T-helper 17 cell (primary cell): ENCODE data around the gene TANC1. TPM values are rescaled to one million over a fixed set of nuclear protein-coding genes. Genes with fewer than 3 reads are reported as not detected.

Experiments used
- ATAC-seq: fragments of 150-1000 bp; cut with Tn5 transposase; 2 replicates; pipeline ENCODE4 v1.10.0; 2021; ENCODE audit warnings: mild to moderate bottlenecking, moderate library complexity
- DNase-seq, 3 donors: peaks; one replicate each; pipeline versions ENCODE4 v3.0.0 to v3.0.0-alpha.2; 2020 to 2021
- H3K9me3 ChIP-seq: one replicate; pipeline ENCODE4 v1.7.0; 2013; ENCODE audit warnings: low read length, mild to moderate bottlenecking; ENCODE audit not compliant: control insufficient read depth, poor library complexity, severe bottlenecking
- H3K27ac Mint-ChIP-seq: one replicate; pipeline ENCODE4 v1.8.0; 2022; ENCODE audit warnings: mild to moderate bottlenecking, moderate library complexity, mixed read lengths
- H3K27me3 Mint-ChIP-seq: one replicate; pipeline ENCODE4 v1.8.0; 2022; ENCODE audit warnings: mixed read lengths
- H3K36me3 Mint-ChIP-seq: one replicate; pipeline ENCODE4 v1.8.0; 2022; ENCODE audit warnings: low read depth, mixed read lengths
- H3K4me1 Mint-ChIP-seq: one replicate; pipeline ENCODE4 v1.8.0; 2022; ENCODE audit warnings: mild to moderate bottlenecking, mixed read lengths
- H3K4me3 Mint-ChIP-seq: one replicate; pipeline ENCODE4 v1.8.0; 2022; ENCODE audit warnings: mild to moderate bottlenecking, moderate library complexity, mixed read lengths
- total RNA-seq, 4 donors: library from RNA in 2 of 4; stranded (reverse) in 2 of 4; gene quantifications; one replicate each; pipeline ENCODE4 v1.2.3 and lab custom pipeline; 2022 to 2026

The TANC1 gene
- total RNA-seq, 2 donors from 2014 or later = 1.4 to 2.6 TPM

DNA sequence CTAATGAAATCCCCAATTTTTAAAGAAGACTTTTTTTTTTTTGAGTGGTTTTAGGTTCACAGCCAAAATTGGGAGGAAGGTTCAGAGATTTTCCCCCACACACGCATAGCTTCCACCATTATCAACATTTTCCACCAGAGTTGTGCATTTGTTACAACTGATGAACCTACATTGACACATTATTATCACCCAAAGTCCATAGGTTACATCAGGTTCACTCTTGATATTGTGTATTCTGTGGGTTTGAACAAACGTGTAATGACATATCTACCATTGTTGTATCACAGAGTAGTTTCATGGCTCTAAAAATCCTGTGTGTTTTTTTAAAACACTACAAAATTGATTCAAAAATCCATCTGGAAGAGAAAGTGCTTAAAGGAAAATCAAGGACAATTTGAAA lies 101.8 kb downstream of the TANC1 start:
- H3K4me3 Mint-ChIP-seq = no peak overlapping the region
- no peaks in the 10 kb centered on the region for H3K4me1 Mint-ChIP-seq
- DNase-seq = no peak
- H3K27me3 Mint-ChIP-seq = no peaks in the 10 kb centered on the region
- ATAC-seq = no peak
- peaks cover 3% of the 10 kb centered on the region for H3K36me3 Mint-ChIP-seq
- H3K27ac Mint-ChIP-seq = no peak overlapping the region
- H3K9me3 ChIP-seq = no peaks in the 10 kb centered on the region

DNA sequence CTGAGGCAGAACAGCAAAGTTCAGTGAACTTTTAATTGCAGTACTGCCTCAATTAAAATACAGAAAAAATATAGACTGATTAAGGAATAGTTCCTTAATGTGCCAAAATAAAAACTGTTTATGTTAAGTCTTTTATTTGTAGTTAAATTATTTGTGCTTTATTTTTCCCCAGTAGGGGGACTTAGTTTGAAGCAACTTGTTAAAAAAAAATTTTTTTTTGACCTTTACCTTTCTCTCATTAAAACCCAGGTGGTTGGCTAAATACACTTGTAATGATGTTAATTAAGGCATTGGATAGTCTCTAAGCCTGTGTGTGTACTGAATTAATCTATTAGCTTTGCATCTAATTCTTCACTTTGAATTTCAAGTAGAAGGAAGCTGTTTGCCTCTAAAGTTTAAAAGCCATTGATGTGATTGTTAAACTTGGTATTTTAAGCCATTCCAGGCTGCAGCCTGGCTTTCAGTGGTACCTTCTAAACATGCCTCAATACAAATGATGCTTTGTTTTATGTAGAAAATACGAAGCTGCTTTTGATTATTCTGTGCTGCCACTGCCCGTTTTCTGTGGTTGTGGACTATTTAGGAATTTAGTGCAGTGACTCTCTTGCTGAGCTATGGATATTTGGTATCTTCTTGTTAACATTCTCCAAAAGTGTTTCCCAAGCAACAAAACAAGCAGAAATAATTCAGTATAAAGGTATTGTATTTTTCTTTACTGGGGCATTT lies 102.9 kb downstream of the TANC1 start:
- DNase-seq (no peak), ATAC-seq (no peak)
- Mint-ChIP-seq H3K27me3 (peaks cover 5% of the 10 kb centered on the region), H3K27ac (no peak overlapping the region), H3K36me3 (peaks cover 2% of the 10 kb centered on the region), H3K4me1 (no peaks in the 10 kb centered on the region), H3K4me3 (no peak overlapping the region)
- H3K9me3 ChIP-seq = no peaks in the 10 kb centered on the region

DNA sequence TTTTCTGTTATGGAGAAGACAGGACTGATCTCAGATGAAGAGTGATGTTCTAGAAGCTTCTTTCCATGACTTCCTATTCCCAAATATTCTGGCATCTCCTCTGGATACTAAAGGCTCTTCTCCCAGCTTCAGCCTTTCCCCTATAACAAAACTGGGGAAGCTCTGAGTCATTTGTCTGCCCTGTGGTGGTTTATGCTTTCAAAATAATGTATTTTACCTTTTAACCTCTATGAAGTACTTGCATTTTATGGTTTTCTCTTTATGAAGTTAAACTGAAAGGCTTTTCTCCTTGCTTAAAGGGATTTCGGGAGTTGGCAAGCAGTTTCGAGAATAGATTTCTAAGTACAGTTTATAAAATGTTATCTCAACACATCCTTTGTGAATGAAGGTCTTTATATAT lies 104.4 kb downstream of the TANC1 start:
- Mint-ChIP-seq H3K27me3 (peaks cover 5% of the 10 kb centered on the region), H3K27ac (no peak overlapping the region), H3K36me3 (peaks cover 2% of the 10 kb centered on the region), H3K4me3 (no peak overlapping the region), H3K4me1 (no peaks in the 10 kb centered on the region)
- no peak for DNase-seq
- no peaks in the 10 kb centered on the region for H3K9me3 ChIP-seq
- no peak for ATAC-seq

DNA sequence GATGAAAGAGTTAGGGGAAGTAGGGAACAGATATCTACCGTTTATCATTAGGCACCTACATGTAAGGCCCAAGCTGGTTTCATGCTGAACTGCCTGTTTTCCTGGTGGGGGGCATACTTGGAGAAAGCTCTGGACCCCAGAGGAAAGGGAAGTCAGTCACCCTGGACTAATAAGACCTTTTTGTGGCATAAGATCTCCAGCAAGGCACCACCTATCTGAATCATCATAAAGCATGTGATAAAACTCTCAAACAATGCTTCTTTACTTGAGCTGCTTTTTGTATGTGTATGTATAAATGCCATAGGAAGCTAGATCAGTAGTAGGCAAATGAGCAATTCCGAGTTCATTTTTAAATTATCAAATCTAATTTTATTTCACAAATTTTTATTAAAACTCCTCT lies 104.8 kb downstream of the TANC1 start:
- H3K27me3 Mint-ChIP-seq = peaks cover 5% of the 10 kb centered on the region
- no peaks in the 10 kb centered on the region for H3K4me1 Mint-ChIP-seq
- no peaks in the 10 kb centered on the region for H3K9me3 ChIP-seq
- no peak overlapping the region for H3K27ac Mint-ChIP-seq
- DNase-seq (no peak), ATAC-seq (no peak)
- H3K36me3 Mint-ChIP-seq = peaks cover 2% of the 10 kb centered on the region
- no peak overlapping the region for H3K4me3 Mint-ChIP-seq

DNA sequence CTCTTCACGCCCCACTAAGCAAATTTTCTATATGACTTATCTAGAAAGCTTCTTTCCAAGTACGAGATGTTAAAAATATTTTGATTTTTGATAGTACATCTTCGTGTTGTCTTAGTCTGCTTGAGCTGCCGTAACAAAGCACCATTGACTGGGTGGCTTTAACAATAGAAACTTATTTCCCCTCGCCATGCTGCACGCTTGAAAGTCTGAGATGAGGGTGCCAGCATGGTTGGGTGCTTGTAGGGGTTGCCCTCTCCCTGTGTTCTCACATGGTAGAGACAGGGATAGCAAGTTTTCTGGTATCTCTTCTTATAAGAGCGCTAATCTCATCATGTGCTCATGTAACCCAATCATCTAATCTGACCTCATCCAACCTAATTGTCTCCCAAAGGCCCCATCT lies 106.2 kb downstream of the TANC1 start:
- ATAC-seq = no peak

DNA sequence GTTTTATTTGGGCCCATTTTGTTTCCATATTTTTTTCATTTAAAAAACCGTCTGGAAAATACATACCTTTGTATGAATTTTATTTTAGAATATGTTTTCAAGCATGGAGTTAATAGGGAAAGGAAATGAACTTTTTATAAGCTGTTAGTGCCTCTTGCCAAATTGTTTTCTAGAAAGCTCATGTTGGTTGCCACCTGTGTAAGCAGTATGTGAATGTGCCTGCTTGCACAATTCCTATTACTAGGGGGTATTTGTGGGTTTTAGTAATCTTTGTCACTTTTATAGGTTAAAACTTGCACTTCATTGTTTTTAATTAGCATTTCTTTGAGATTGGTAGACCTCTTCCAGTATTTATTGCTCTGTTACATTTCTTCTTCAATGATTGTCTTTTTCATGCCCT lies 107.3 kb downstream of the TANC1 start:
- Mint-ChIP-seq H3K36me3 (peaks cover 2% of the 10 kb centered on the region), H3K4me3 (no peak overlapping the region), H3K4me1 (no peaks in the 10 kb centered on the region), H3K27me3 (peaks cover 5% of the 10 kb centered on the region), H3K27ac (no peak overlapping the region)
- H3K9me3 ChIP-seq = no peaks in the 10 kb centered on the region
- ATAC-seq (no peak), DNase-seq (no peak)

More for the DNA sequence above, 106.2 kb downstream of the TANC1 start:
- Mint-ChIP-seq H3K4me3 (no peak overlapping the region), H3K27ac (no peak overlapping the region), H3K36me3 (peaks cover 2% of the 10 kb centered on the region), H3K4me1 (no peaks in the 10 kb centered on the region), H3K27me3 (peaks cover 5% of the 10 kb centered on the region)
- no peak for DNase-seq
- no peaks in the 10 kb centered on the region for H3K9me3 ChIP-seq

DNA sequence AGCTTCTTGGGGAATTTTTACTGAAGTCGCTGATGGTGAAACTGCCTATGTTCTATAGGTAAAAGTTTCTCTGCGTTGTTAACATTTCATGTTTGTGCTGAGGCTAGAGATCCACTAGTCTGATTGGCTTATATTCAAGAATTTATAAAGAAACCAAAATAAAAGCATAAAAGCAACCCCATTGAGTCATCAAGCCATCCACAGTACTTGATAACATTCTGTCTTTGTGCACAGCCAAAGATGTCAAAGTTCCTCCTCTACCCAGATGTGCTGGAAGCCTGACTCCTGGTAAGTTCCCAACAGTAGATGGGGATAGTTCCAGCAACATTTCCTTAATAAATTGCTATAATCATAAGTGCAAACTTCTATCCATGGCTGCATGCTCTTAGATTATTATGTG lies 107.8 kb downstream of the TANC1 start:
- no peak for DNase-seq
- no peak for ATAC-seq
- H3K9me3 ChIP-seq = no peaks in the 10 kb centered on the region
- Mint-ChIP-seq H3K36me3 (peaks cover 2% of the 10 kb centered on the region), H3K4me1 (no peaks in the 10 kb centered on the region), H3K4me3 (no peak overlapping the region), H3K27ac (no peak overlapping the region), H3K27me3 (peaks cover 5% of the 10 kb centered on the region)

DNA sequence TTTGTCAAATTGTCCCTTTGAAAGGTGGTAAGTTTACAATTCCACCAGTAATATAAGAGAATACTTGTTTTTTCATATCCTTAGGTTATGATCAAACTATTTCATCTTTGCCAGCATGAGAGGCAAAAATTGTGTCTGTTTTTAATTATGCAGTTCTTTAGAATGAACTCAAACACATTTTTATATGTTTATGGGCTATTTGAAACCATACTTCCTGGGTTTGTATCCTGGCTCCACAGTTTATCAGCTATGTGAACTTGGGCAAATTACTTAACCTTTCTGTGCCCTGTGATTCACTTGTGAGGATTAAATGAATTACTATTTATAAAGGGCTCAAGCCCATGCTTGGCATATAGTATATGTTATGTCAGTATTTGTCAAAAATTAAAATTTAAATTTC lies 109.4 kb downstream of the TANC1 start:
- Mint-ChIP-seq H3K4me1 (no peaks in the 10 kb centered on the region), H3K27me3 (peaks cover 5% of the 10 kb centered on the region), H3K4me3 (no peak overlapping the region), H3K27ac (no peak overlapping the region), H3K36me3 (peaks cover 2% of the 10 kb centered on the region)
- H3K9me3 ChIP-seq = no peaks in the 10 kb centered on the region
- DNase-seq (no peak), ATAC-seq (no peak)

DNA sequence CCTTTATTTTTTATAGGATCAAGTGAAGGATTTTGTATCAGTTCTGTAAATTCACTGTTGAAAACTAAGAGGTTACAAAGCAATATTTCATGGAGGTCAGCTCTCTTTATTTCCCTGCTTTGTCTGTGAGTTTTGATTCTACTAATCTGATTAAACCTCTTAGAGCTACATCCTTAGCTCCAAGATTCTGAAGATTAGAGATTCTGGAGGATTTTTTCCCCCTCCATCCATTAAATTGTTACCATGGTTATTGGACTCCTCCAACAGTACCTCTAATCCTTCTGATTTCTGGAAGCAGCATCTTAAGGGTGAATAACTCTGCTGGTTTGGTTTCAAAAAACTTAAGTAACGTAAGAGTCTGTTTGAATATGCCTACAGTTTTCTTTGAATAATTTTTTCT lies 110.0 kb downstream of the TANC1 start:
- no peaks in the 10 kb centered on the region for H3K9me3 ChIP-seq
- Mint-ChIP-seq H3K27ac (no peak overlapping the region), H3K4me1 (no peaks in the 10 kb centered on the region), H3K27me3 (peaks cover 5% of the 10 kb centered on the region), H3K4me3 (no peak overlapping the region), H3K36me3 (peaks cover 2% of the 10 kb centered on the region)
- ATAC-seq = no peak
- no peak for DNase-seq

DNA sequence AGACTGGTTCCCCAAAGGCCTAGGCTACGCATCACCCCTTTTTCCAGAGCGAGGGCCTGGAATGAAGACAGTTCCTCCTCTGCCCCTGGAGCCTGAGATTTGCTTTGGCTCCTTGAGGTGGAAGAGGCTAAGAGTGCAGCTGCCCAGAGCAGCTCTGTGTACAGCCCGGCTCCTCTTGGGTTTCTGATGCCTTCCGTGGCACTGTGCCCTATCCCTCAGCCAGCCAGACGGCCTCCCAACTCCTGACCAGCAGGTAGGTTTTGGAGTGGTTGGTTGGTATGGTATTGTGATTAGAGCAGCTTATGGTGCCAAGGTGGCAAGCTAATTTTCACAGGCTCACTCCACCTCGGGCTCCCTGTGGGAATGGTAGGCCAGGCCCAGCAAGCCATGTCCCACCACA lies 112.2 kb downstream of the TANC1 start:
- H3K9me3 ChIP-seq = no peaks in the 10 kb centered on the region
- peaks cover 2% of the 10 kb centered on the region for H3K36me3 Mint-ChIP-seq
- H3K4me3 Mint-ChIP-seq = no peak overlapping the region
- no peak overlapping the region for H3K27ac Mint-ChIP-seq
- peaks cover 2% of the 10 kb centered on the region for H3K4me1 Mint-ChIP-seq
- ATAC-seq = no peak
- peaks cover 5% of the 10 kb centered on the region for H3K27me3 Mint-ChIP-seq
- no peak for DNase-seq

DNA sequence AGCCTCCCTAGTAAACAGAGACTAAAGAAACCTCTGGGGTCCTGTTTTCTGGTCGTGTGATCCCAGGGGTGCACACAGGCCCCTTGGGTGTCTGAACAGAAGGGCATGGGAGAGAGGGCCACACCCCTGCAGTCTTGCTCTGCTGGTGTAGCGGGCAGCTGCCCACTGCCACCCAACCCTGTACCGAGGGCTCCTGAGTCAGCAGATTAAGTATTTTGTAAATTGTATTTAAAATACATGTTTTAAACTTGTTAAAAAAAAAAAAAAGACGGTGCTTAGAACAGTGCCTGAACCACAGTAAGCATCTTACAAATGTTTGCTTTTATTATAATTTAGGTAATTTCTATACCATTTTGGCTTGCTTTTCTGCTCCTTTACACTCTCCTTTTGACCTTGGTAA lies 113.7 kb downstream of the TANC1 start:
- Mint-ChIP-seq H3K4me3 (no peak overlapping the region), H3K27ac (no peak overlapping the region), H3K4me1 (peaks cover 8% of the 10 kb centered on the region), H3K36me3 (peaks cover 2% of the 10 kb centered on the region), H3K27me3 (no peaks in the 10 kb centered on the region)
- DNase-seq (no peak), ATAC-seq (no peak)
- H3K9me3 ChIP-seq = no peaks in the 10 kb centered on the region

DNA sequence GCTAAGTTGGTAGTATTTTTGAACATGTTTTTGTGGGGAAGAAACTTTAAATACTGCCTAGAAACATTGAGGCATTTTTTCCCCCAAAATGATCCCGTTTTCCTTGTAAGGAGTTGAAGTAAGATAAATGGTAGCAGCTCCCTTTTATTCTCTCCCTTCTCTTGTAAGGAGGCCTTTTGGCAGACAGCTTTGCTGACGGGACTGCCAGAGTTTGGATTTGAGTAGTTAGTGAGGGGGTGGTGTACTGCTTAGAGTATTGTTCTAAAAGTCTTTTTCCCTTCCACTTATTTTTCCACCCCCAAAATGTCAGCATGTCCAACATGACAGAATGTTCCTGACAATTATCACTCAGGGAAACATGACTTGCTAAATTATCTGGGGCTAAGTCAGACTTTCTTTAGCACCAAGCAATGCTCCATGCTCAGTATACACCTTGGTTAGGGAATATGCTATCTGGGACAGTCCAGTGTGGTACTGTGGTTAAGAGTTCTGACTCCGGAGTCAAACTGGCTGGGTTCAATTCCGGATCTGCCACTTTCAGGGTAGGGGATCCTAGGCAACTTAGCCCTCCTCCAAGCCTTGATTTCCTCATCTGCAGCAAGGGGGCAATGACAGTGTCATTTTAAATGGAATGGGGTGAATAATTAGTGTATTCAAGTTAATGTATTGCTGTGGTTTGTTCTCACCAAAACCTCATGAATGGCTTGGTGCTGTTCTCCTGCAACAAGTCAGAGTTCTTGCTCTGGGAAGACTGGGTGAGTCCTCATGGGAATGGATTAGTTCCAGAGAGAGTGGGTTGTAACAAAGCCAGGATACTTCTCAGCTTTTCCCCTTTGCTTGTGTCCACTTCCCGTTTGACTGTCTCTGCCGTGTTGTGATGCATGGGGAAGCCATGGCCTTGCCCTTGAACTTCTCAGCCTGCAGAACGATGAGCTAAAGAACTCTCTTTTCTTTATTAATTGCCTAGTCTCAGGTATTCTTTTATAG lies 116.2 kb downstream of the TANC1 start:
- Mint-ChIP-seq H3K27me3 (no peaks in the 10 kb centered on the region), H3K4me1 (peaks cover 15% of the 10 kb centered on the region), H3K27ac (no peak overlapping the region), H3K36me3 (peaks cover 2% of the 10 kb centered on the region), H3K4me3 (no peak overlapping the region)
- no peak for DNase-seq
- ATAC-seq = no peak
- H3K9me3 ChIP-seq = no peaks in the 10 kb centered on the region

DNA sequence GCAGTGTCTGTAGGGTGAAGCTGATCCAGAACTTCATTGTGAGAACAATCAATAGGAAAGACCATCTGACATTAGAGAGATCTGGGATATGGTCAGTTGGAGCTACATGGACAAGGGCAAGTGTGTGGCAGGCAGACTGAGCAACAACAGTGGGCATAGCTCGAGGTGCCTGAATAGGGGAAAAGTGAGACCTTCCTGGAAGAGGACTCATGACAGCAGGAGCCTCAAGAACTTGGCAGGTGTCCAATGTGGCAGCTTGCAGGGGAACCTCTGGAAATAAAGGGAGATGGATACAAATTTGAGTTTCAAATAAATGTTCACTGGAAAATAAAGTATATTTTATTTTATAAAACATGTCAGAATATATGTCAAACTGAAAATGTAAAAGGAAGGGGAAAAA lies 117.9 kb downstream of the TANC1 start:
- Mint-ChIP-seq H3K27me3 (no peaks in the 10 kb centered on the region), H3K4me3 (no peak overlapping the region), H3K4me1 (peaks cover 22% of the 10 kb centered on the region), H3K36me3 (peaks cover 2% of the 10 kb centered on the region), H3K27ac (peak overlapping the region; percentile 57)
- no peak for ATAC-seq
- no peak for DNase-seq
- H3K9me3 ChIP-seq = no peaks in the 10 kb centered on the region
